HCT116 (cell line): ENCODE data around the gene C9orf72. TPM values are rescaled to one million over a fixed set of nuclear protein-coding genes. Genes with fewer than 3 reads are reported as not detected.

Source experiments
- ATAC-seq: fragments of 200-7000 bp; cut with Tn5 transposase; 2 replicates; pipeline ENCODE4 v1.9.1; 2020; ENCODE audit warnings: mild to moderate bottlenecking, moderate library complexity
- BruUV-seq: library from RNA; stranded (reverse); fragments of 400-500 nt; replicated peaks from 2 replicates; lab custom pipeline; 2021; lab: Mats Ljungman, UMichigan
- CTCF ChIA-PET: fragments of 300-600 bp; sonication (Branson Sonifier 250); formaldehyde crosslinking; loops from one replicate; lab custom pipeline; 2021; ENCODE audit warnings: antibody characterized with exemption; lab: Charles Lee
- POLR2A ChIA-PET: fragments of 300-600, 350-600 bp; sonication (Branson Sonifier 250); formaldehyde crosslinking; loops from one replicate; lab custom pipeline; 2021; ENCODE audit warnings: antibody characterized with exemption; lab: Charles Lee
- RAD21 ChIA-PET, 2 experiments: fragments of 300-600 bp; sonication (Branson Sonifier 250); formaldehyde crosslinking; loops; one replicate each; lab custom pipeline; 2023; ENCODE audit warnings: low total read pairs in 2 of 2; ENCODE audit not compliant: uncharacterized antibody in 2 of 2, unreplicated experiment in 2 of 2, low non-redundant PET in 1 of 2; lab: Charles Lee
- DNase-seq: peaks from one replicate; pipeline ENCODE4 v3.0.0-alpha.2; 2010; ENCODE audit warnings: low read depth, low spot score
- H2AFZ ChIP-seq: fragments of 200-600 bp; shearing (Covaris generic), sonication (generic); 2 replicates; pipeline ENCODE4 v1.6.1; 2017; ENCODE audit warnings: low read depth, mixed run types, mixed read lengths, antibody characterized with exemption, low read length; ENCODE audit not compliant: poor library complexity, severe bottlenecking
- H3K27ac ChIP-seq: 2 replicates; pipeline ENCODE4 v1.5.1; 2012; ENCODE audit warnings: low read depth, low read length
- H3K27me3 ChIP-seq: fragments of 200-600 bp; sonication (generic); 2 replicates; pipeline ENCODE4 v1.6.1; 2016; ENCODE audit warnings: mixed run types, low read length, mixed read lengths; ENCODE audit not compliant: insufficient read depth
- H3K36me3 ChIP-seq, 2 experiments: fragments of 200-500 bp in 1 of 2; fragments of 200-600 bp in 1 of 2; sonication (Bioruptor generic) in 1 of 2; sonication (generic) in 1 of 2; 2 replicates each; pipeline versions ENCODE4 v1.5.1 to v1.6.1; 2014 to 2016; ENCODE audit warnings: low read length in 2 of 2, inconsistent platforms in 1 of 2, mixed read lengths in 1 of 2, mixed run types in 1 of 2; ENCODE audit not compliant: insufficient read depth in 2 of 2, control insufficient read depth in 1 of 2
- H3K4me1 ChIP-seq, 2 experiments: fragments of 200-600 bp in 1 of 2; sonication (generic) in 1 of 2; 2 replicates each; pipeline versions ENCODE4 v1.5.1 to v1.6.1; 2012 to 2017; ENCODE audit warnings: low read length in 2 of 2, inconsistent platforms in 1 of 2, mild to moderate bottlenecking in 1 of 2, mixed read lengths in 1 of 2, mixed run types in 1 of 2, moderate library complexity in 1 of 2; ENCODE audit not compliant: insufficient read depth in 2 of 2, control insufficient read depth in 1 of 2
- H3K4me2 ChIP-seq: fragments of 200-600 bp; sonication (generic); 2 replicates; pipeline ENCODE4 v1.6.1; 2017; ENCODE audit warnings: mixed run types, low read length, mixed read lengths
- H3K4me3 ChIP-seq, 2 experiments: fragments of 200-600 bp in 1 of 2; sonication (generic) in 1 of 2; replicated peaks in 1 of 2; 2 replicates each; pipeline ENCODE4 v1.5.1; 2011 to 2016; ENCODE audit warnings: low read length in 2 of 2, control low read depth in 1 of 2, low read depth in 1 of 2, mild to moderate bottlenecking in 1 of 2, mixed read lengths in 1 of 2, mixed run types in 1 of 2
- H3K79me2 ChIP-seq: fragments of 200-600 bp; sonication (generic); 2 replicates; pipeline ENCODE4 v1.6.1; 2017; ENCODE audit warnings: mild to moderate bottlenecking, mixed run types, low read length, moderate library complexity, mixed read lengths; ENCODE audit not compliant: insufficient read depth
- H3K9ac ChIP-seq: fragments of 200-600 bp; sonication (generic); 2 replicates; pipeline ENCODE4 v1.6.1; 2016; ENCODE audit warnings: low read length, mixed read lengths
- H3K9me2 ChIP-seq: fragments of 200-600 bp; sonication (generic), shearing (Covaris generic); 2 replicates; pipeline ENCODE4 v1.6.1; 2017; ENCODE audit warnings: mixed run types, mild to moderate bottlenecking, moderate library complexity; ENCODE audit not compliant: insufficient read depth
- H3K9me3 ChIP-seq, 2 experiments: fragments of 200-500 bp in 1 of 2; fragments of 200-600 bp in 1 of 2; sonication (Bioruptor generic) in 1 of 2; sonication (generic) in 1 of 2; 2 replicates each; pipeline ENCODE4 v1.6.1; 2014 to 2017; ENCODE audit warnings: low read length in 2 of 2, mixed read lengths in 2 of 2, inconsistent platforms in 1 of 2, low read depth in 1 of 2, mild to moderate bottlenecking in 1 of 2, mixed run types in 1 of 2, moderate library complexity in 1 of 2; ENCODE audit not compliant: control insufficient read depth in 1 of 2, insufficient read depth in 1 of 2
- H4K20me1 ChIP-seq: fragments of 200-600 bp; sonication (generic), shearing (Covaris generic); 2 replicates; pipeline ENCODE4 v1.6.1; 2017; ENCODE audit warnings: mixed run types, mild to moderate bottlenecking, moderate library complexity; ENCODE audit not compliant: insufficient read depth
- CBX3 ChIP-seq: IDR thresholded peaks from 2 replicates; pipeline ENCODE4 v1.6.1; 2012; ENCODE audit warnings: low read depth
- EZH2phosphoT487 ChIP-seq: fragments of 200-600 bp; IDR thresholded peaks from 2 replicates; pipeline ENCODE4 v1.6.1; 2018; ENCODE audit warnings: antibody characterized with exemption, borderline replicate concordance
- JUND ChIP-seq: IDR thresholded peaks from 2 replicates; pipeline ENCODE4 v1.6.1; 2012
- MAX ChIP-seq: IDR thresholded peaks from 2 replicates; pipeline ENCODE4 v1.6.1; 2012
- POLR2A ChIP-seq: IDR thresholded peaks from 2 replicates; pipeline ENCODE4 v1.7.0; 2011; ENCODE audit warnings: borderline replicate concordance; ENCODE audit not compliant: insufficient read depth, insufficient read length; ENCODE audit errors: extremely low read depth
- SIN3A ChIP-seq: IDR thresholded peaks from 2 replicates; pipeline ENCODE4 v1.6.1; 2012; ENCODE audit warnings: low read depth
- SRF ChIP-seq: IDR thresholded peaks from 2 replicates; pipeline ENCODE4 v1.6.1; 2012; ENCODE audit warnings: low read depth
- TCF7L2 ChIP-seq: IDR thresholded peaks from 2 replicates; pipeline ENCODE4 v1.7.0; 2011; ENCODE audit warnings: borderline replicate concordance, inconsistent platforms; ENCODE audit not compliant: insufficient read depth, insufficient read length; ENCODE audit errors: extremely low read depth
- ZBTB33 ChIP-seq: IDR thresholded peaks from 2 replicates; pipeline ENCODE4 v1.6.1; 2011; ENCODE audit warnings: mild to moderate bottlenecking, low read length, moderate library complexity; ENCODE audit not compliant: insufficient replicate concordance; ENCODE audit errors: extremely low read depth
- ZNF274 ChIP-seq: fragments of 200-500 bp; sonication (Bioruptor generic); IDR thresholded peaks from 2 replicates; pipeline ENCODE4 v1.6.1; 2014; ENCODE audit warnings: mild to moderate bottlenecking, low read depth, low read length, inconsistent platforms
- intact Hi-C: fragments of 100-400 bp; cut with micrococcal nuclease; formaldehyde crosslinking; loops from 2 replicates; pipeline ENCODE4 v1.10.0; 2022
- total RNA-seq: library from RNA; stranded (reverse); gene quantifications from one replicate; pipeline ENCODE4 v1.2.1, GENCODE V29; 2021; ENCODE audit not compliant: unreplicated experiment
- TF ChIP-seq, protein P1 (sequence below): IDR thresholded peaks from 2 replicates; pipeline ENCODE4 v1.6.1; 2012; ENCODE audit warnings: low read depth
- TF ChIP-seq, protein P2 (sequence below): IDR thresholded peaks from 2 replicates; pipeline ENCODE4 v1.6.1; 2012

C9orf72 gene
- total RNA-seq, 1 experiment from 2014 or later: 12.0 TPM

GRCh38 chr9:27591093-27591492 lies 17.8 kb upstream of the C9orf72 start:
- no peaks in the 10 kb centered on the region for H3K9me2 ChIP-seq
- no peaks in the 10 kb centered on the region for H4K20me1 ChIP-seq
- peaks cover 33% of the 10 kb centered on the region for H3K27me3 ChIP-seq
- ChIA-PET CTCF (no interaction called here), POLR2A (no interaction called here)
- no TSS peak for BruUV-seq
- TF ChIP-seq SRF: no peak
- TF ChIP-seq, protein P1, sequence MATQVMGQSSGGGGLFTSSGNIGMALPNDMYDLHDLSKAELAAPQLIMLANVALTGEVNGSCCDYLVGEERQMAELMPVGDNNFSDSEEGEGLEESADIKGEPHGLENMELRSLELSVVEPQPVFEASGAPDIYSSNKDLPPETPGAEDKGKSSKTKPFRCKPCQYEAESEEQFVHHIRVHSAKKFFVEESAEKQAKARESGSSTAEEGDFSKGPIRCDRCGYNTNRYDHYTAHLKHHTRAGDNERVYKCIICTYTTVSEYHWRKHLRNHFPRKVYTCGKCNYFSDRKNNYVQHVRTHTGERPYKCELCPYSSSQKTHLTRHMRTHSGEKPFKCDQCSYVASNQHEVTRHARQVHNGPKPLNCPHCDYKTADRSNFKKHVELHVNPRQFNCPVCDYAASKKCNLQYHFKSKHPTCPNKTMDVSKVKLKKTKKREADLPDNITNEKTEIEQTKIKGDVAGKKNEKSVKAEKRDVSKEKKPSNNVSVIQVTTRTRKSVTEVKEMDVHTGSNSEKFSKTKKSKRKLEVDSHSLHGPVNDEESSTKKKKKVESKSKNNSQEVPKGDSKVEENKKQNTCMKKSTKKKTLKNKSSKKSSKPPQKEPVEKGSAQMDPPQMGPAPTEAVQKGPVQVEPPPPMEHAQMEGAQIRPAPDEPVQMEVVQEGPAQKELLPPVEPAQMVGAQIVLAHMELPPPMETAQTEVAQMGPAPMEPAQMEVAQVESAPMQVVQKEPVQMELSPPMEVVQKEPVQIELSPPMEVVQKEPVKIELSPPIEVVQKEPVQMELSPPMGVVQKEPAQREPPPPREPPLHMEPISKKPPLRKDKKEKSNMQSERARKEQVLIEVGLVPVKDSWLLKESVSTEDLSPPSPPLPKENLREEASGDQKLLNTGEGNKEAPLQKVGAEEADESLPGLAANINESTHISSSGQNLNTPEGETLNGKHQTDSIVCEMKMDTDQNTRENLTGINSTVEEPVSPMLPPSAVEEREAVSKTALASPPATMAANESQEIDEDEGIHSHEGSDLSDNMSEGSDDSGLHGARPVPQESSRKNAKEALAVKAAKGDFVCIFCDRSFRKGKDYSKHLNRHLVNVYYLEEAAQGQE: no peak
- TF ChIP-seq POLR2A: no peak
- no peak for TF ChIP-seq ZBTB33
- TF ChIP-seq, protein P2, sequence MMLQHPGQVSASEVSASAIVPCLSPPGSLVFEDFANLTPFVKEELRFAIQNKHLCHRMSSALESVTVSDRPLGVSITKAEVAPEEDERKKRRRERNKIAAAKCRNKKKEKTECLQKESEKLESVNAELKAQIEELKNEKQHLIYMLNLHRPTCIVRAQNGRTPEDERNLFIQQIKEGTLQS: no peak
- no peak for TF ChIP-seq SIN3A
- no peak for TF ChIP-seq TCF7L2
- TF ChIP-seq JUND: no peak
- no peak for TF ChIP-seq MAX
- TF ChIP-seq ZNF274: no peak
- TF ChIP-seq EZH2phosphoT487: no peak
- TF ChIP-seq CBX3: no peak
- TF ChIP-seq, all 23 proteins: peak for 0
- Histone ChIP-seq H3K4me1 (no peaks in the 10 kb centered on the region), H3K4me3 (no peak overlapping the region), H3K27ac (no peak overlapping the region), H3K36me3 (no peaks in the 10 kb centered on the region), H3K4me2 (no peak overlapping the region), H2AFZ (no peak overlapping the region), H3K79me2 (no peaks in the 10 kb centered on the region), H3K9ac (no peak overlapping the region), H3K9me3 (no peaks in the 10 kb centered on the region)
- RAD21 ChIA-PET: no interaction called here
- no peak for ATAC-seq
- intact Hi-C loops: no loop called here
- DNase-seq: no peak
